ENCODE results near the gene CDK17. TPM values are rescaled to one million over a fixed set of nuclear protein-coding genes. Genes with fewer than 3 reads are reported as not detected.

The CDK17 gene
- total and polyA plus RNA-seq, 2 of the 8 experiments (the other 6 are each of a cell fraction or from before 2014, with no cell fraction given): 5.8 to 20.0 TPM

GRCh38 chr12:96383991-96384390, 16.2 kb downstream of the CDK17 start:
- Histone ChIP-seq H2BK5ac (ENCODE audit: low read depth, low read length) (no peak overlapping the region), H4K5ac (ENCODE audit: insufficient read length, low read depth, low read length) (no peak overlapping the region), H3K18ac (ENCODE audit: extremely low read depth, low read length) (no peak overlapping the region), H3K9me3 (ENCODE audit: insufficient read depth in 2 of 2, low read depth in 1 of 2, low read length in 1 of 2) (peaks cover 0 to 4% of the 10 kb centered on the region in 2 experiments; a peak in 1 of 4 replicates), H2BK15ac (ENCODE audit: low read length) (no peak overlapping the region), H3K23ac (ENCODE audit: insufficient read length) (no peak overlapping the region), H3K79me1 (ENCODE audit: low read depth, low read length) (no peaks in the 10 kb centered on the region; the same call in none of the 2 replicates), H3K4me2 (ENCODE audit: insufficient read depth in 1 of 2, low read depth in 2 of 2, low read length in 2 of 2) (no peak overlapping the region), H3K23me2 (ENCODE audit: low read depth, low read length) (no peaks in the 10 kb centered on the region), H2AK5ac (ENCODE audit: low read depth, low read length) (no peak overlapping the region), H2BK20ac (ENCODE audit: low read length) (no peak overlapping the region), H2BK120ac (replicated peaks; ENCODE audit: low read depth, low read length) (no peak overlapping the region), H3K4me1 (replicated peaks in 1 of 4; ENCODE audit: control insufficient read depth in 3 of 4, insufficient read depth in 4 of 4, low read length in 3 of 4) (no peaks in the 10 kb centered on the region), H3K36me3 (ENCODE audit: control insufficient read depth in 2 of 4, insufficient read depth in 4 of 4, low read length in 3 of 4) (no peaks in the 10 kb centered on the region), H2AFZ (ENCODE audit: low read length) (no peak overlapping the region), H3K4me3 (ENCODE audit: extremely low read depth in 1 of 4, insufficient read depth in 2 of 4, low read depth in 3 of 4, low read length in 4 of 4) (no peak overlapping the region), H3K27ac (ENCODE audit: low read depth, low read length) (no peak overlapping the region), H3K56ac (replicated peaks; ENCODE audit: insufficient read length, low read depth, low read length) (no peak overlapping the region), H3K27me3 (replicated peaks in 1 of 4; ENCODE audit: control insufficient read depth in 3 of 4, extremely low read depth in 1 of 4, insufficient read depth in 3 of 4, low read length in 3 of 4) (no peaks in the 10 kb centered on the region), H4K91ac (replicated peaks; ENCODE audit: insufficient read length, low read length) (no peak overlapping the region), H3K9ac (replicated peaks in 1 of 4; ENCODE audit: extremely low read depth in 1 of 4, low read depth in 3 of 4, low read length in 3 of 4) (no peak overlapping the region), H3K4ac (replicated peaks; ENCODE audit: insufficient read length, low read depth, low read length) (no peak overlapping the region), H3K14ac (ENCODE audit: insufficient read length) (no peak overlapping the region), H3K79me2 (ENCODE audit: control insufficient read depth in 1 of 2, insufficient read depth in 2 of 2, low read length in 2 of 2) (peaks cover 0 to 85% of the 10 kb centered on the region in 2 experiments; a peak in 3 of 4 replicates), H4K8ac (ENCODE audit: extremely low read depth, insufficient read depth, low read length) (no peak overlapping the region), H2BK12ac (ENCODE audit: low read depth, low read length) (no peak overlapping the region), H4K20me1 (replicated peaks in 1 of 2; ENCODE audit: control insufficient read depth in 1 of 2, insufficient read depth in 2 of 2, low read length in 2 of 2) (no peaks in the 10 kb centered on the region)
- ChIA-PET CTCF (ENCODE audit: partially characterized antibody) (interaction anchor here (0.6 to 1.0 kb wide), 3 partner anchors 23 to 1771 kb away, joined by 3 to 4 read pairs (median 3); no protein-coding TSS in a partner anchor), POLR2A (ENCODE audit: partially characterized antibody) (no interaction called here)
- TF ChIP-seq ASH2L (IDR thresholded peaks at IDR 0.05; ENCODE audit: low read length) (no peak), SUZ12 (IDR thresholded peaks at IDR 0.05; ENCODE audit: low read length) (no peak), SIN3A (conservative IDR thresholded peaks at IDR 0.05 in 1 of 2, IDR thresholded peaks at IDR 0.05 in 1 of 2; ENCODE audit: low read depth in 1 of 2, low read length in 2 of 2) (no peak), E2F6 (IDR thresholded peaks at IDR 0.05) (no peak), RBBP5 (IDR thresholded peaks at IDR 0.05; ENCODE audit: borderline replicate concordance, low read depth, low read length) (no peak), KDM1A (IDR thresholded peaks at IDR 0.05; ENCODE audit: borderline replicate concordance, low read length) (no peak), HDAC2 (IDR thresholded peaks at IDR 0.05; ENCODE audit: borderline replicate concordance in 1 of 2, low read depth in 2 of 2, low read length in 2 of 2) (no peak)
- DNase-seq (ENCODE audit: low read depth in 1 of 2, low spot score in 2 of 2) (no peak), FAIRE-seq (no peak)
- WGBS, 2 experiments (ENCODE audit: extremely low coverage in 1 of 2, insufficient coverage in 1 of 2, insufficient read length in 1 of 2, insufficient replicate concordance in 2 of 2, low coverage in 1 of 2, low lambda C conversion rate in 2 of 2, missing lambda C conversion rate in 1 of 2): 84% methylated on average over 1 of the region's 1 CpG; no CpG with 5 or more reads in 1 of the 2 experiments
